H9 (cell line): ENCODE measurements around the gene EEF2K. TPM values are rescaled to one million over a fixed set of nuclear protein-coding genes. Genes with fewer than 3 reads are reported as not detected.

Experiments used
- DNase-seq: peaks from one replicate; pipeline ENCODE4 v3.0.0-alpha.2; 2017
- H2AFZ ChIP-seq: one replicate; pipeline ENCODE4 v1.6.1; 2013; ENCODE audit warnings: mild to moderate bottlenecking, low read length, control low read depth, moderate library complexity
- H2AK5ac ChIP-seq: 2 replicates; pipeline ENCODE4 v1.6.1; 2013; ENCODE audit warnings: low read length, control low read depth, mixed read lengths; ENCODE audit not compliant: insufficient read length
- H2BK120ac ChIP-seq: one replicate; pipeline ENCODE4 v1.6.1; 2013; ENCODE audit warnings: low read depth, mild to moderate bottlenecking, low read length, control low read depth, inconsistent platforms; ENCODE audit not compliant: poor library complexity, severe bottlenecking
- H2BK12ac ChIP-seq: 2 replicates; pipeline ENCODE4 v1.6.1; 2013; ENCODE audit warnings: low read length, control low read depth, mixed read lengths, low read depth; ENCODE audit not compliant: insufficient read length
- H2BK15ac ChIP-seq: 2 replicates; pipeline ENCODE4 v1.6.1; 2013; ENCODE audit warnings: low read depth, low read length, control low read depth
- H2BK20ac ChIP-seq: one replicate; pipeline ENCODE4 v1.6.1; 2013; ENCODE audit warnings: low read depth, mild to moderate bottlenecking, low read length, control low read depth, inconsistent platforms; ENCODE audit not compliant: poor library complexity, severe bottlenecking
- H2BK5ac ChIP-seq: 2 replicates; pipeline ENCODE4 v1.6.1; 2013; ENCODE audit warnings: low read length, control low read depth, mixed read lengths; ENCODE audit not compliant: insufficient read length
- H3K14ac ChIP-seq: 2 replicates; pipeline ENCODE4 v1.6.1; 2013; ENCODE audit warnings: low read length, control low read depth; ENCODE audit not compliant: insufficient read depth
- H3K18ac ChIP-seq: 2 replicates; pipeline ENCODE4 v1.6.1; 2013; ENCODE audit warnings: low read depth, mild to moderate bottlenecking, mixed read lengths, low read length, control low read depth; ENCODE audit not compliant: insufficient read length
- H3K23ac ChIP-seq: 2 replicates; pipeline ENCODE4 v1.6.1; 2013; ENCODE audit warnings: low read length, control low read depth, mixed read lengths, low read depth; ENCODE audit not compliant: insufficient read length
- H3K23me2 ChIP-seq: 2 replicates; pipeline ENCODE4 v1.6.1; 2013; ENCODE audit warnings: low read depth, mild to moderate bottlenecking, mixed read lengths, low read length, control low read depth; ENCODE audit not compliant: insufficient read length, poor library complexity, severe bottlenecking
- H3K27ac ChIP-seq: 2 replicates; pipeline ENCODE4 v1.5.1; 2013; ENCODE audit warnings: low read length, control low read depth, mixed read lengths, low read depth; ENCODE audit not compliant: insufficient read length
- H3K27me3 ChIP-seq: 2 replicates; pipeline ENCODE4 v1.6.1; 2013; ENCODE audit warnings: low read length, control low read depth, inconsistent platforms; ENCODE audit not compliant: insufficient read depth
- H3K4ac ChIP-seq: 2 replicates; pipeline ENCODE4 v1.6.1; 2013; ENCODE audit warnings: low read depth, mild to moderate bottlenecking, control low read depth, inconsistent platforms, low read length, moderate library complexity
- H3K4me1 ChIP-seq: 2 replicates; pipeline ENCODE4 v1.6.1; 2013; ENCODE audit warnings: low read length, control low read depth, inconsistent platforms; ENCODE audit not compliant: insufficient read depth
- H3K4me2 ChIP-seq: 2 replicates; pipeline ENCODE4 v1.6.1; 2013; ENCODE audit warnings: low read length, control low read depth, mixed read lengths; ENCODE audit not compliant: insufficient read length, insufficient read depth
- H3K56ac ChIP-seq: 2 replicates; pipeline ENCODE4 v1.6.1; 2013; ENCODE audit warnings: low read depth, mild to moderate bottlenecking, mixed read lengths, low read length, control low read depth; ENCODE audit not compliant: insufficient read length
- H3K79me1 ChIP-seq: 2 replicates; pipeline ENCODE4 v1.6.1; 2013; ENCODE audit warnings: low read depth, mild to moderate bottlenecking, moderate library complexity, low read length, control low read depth, inconsistent platforms; ENCODE audit not compliant: insufficient read depth, poor library complexity, severe bottlenecking
- H3K79me2 ChIP-seq: 2 replicates; pipeline ENCODE4 v1.6.1; 2013; ENCODE audit warnings: low read length, control low read depth, inconsistent platforms; ENCODE audit not compliant: insufficient read depth
- H3K9ac ChIP-seq: 2 replicates; pipeline ENCODE4 v1.6.1; 2013; ENCODE audit warnings: low read length, control low read depth, mixed read lengths; ENCODE audit not compliant: insufficient read length; ENCODE audit errors: extremely low read depth
- H3K9me3 ChIP-seq: one replicate; pipeline ENCODE4 v1.6.1; 2013; ENCODE audit warnings: low read depth, low read length, inconsistent platforms; ENCODE audit not compliant: control insufficient read depth
- H3T11ph ChIP-seq: one replicate; pipeline ENCODE4 v1.6.1; 2013; ENCODE audit warnings: mild to moderate bottlenecking, low read length, control low read depth, inconsistent platforms
- H4K20me1 ChIP-seq: one replicate; pipeline ENCODE4 v1.6.1; 2013; ENCODE audit not compliant: control insufficient read depth, insufficient read length, insufficient read depth
- H4K5ac ChIP-seq: 2 replicates; pipeline ENCODE4 v1.6.1; 2013; ENCODE audit warnings: low read depth, mild to moderate bottlenecking, mixed read lengths, low read length, control low read depth; ENCODE audit not compliant: insufficient read length
- H4K8ac ChIP-seq: replicated peaks from 2 replicates; pipeline ENCODE4 v1.6.1; 2013; ENCODE audit warnings: low read length, control low read depth, mixed read lengths, low read depth; ENCODE audit not compliant: insufficient read length
- H4K91ac ChIP-seq: 2 replicates; pipeline ENCODE4 v1.6.1; 2013; ENCODE audit warnings: low read depth, mild to moderate bottlenecking, moderate library complexity, mixed read lengths, low read length, control low read depth; ENCODE audit not compliant: insufficient read length
- H3K27ac Mint-ChIP-seq, 3 experiments: 2 replicates in 2 of 3; 3 replicates in 1 of 3; pipeline ENCODE4 v1.8.0; 2020 to 2021; ENCODE audit warnings: mixed read lengths in 3 of 3, mild to moderate bottlenecking in 1 of 3, moderate library complexity in 1 of 3
- H3K27me3 Mint-ChIP-seq: 2 replicates; pipeline ENCODE4 v1.8.0; 2021; ENCODE audit warnings: low read depth, mild to moderate bottlenecking, moderate library complexity, mixed read lengths
- H3K36me3 Mint-ChIP-seq, 3 experiments: 2 replicates in 2 of 3; 3 replicates in 1 of 3; pipeline ENCODE4 v1.8.0; 2020 to 2021; ENCODE audit warnings: low read depth in 3 of 3, mixed read lengths in 3 of 3; ENCODE audit not compliant: insufficient read depth in 1 of 3
- H3K4me1 Mint-ChIP-seq, 2 experiments: 2 replicates each; pipeline ENCODE4 v1.8.0; 2020; ENCODE audit warnings: mixed read lengths in 2 of 2
- H3K4me3 Mint-ChIP-seq, 2 experiments: 2 replicates in 1 of 2; 3 replicates in 1 of 2; pipeline ENCODE4 v1.8.0; 2020 to 2021; ENCODE audit warnings: mild to moderate bottlenecking in 2 of 2, mixed read lengths in 2 of 2, moderate library complexity in 1 of 2
- H3K9me3 Mint-ChIP-seq, 2 experiments: 2 replicates in 1 of 2; 3 replicates in 1 of 2; pipeline ENCODE4 v1.8.0; 2020; ENCODE audit warnings: mild to moderate bottlenecking in 2 of 2, mixed read lengths in 2 of 2, moderate library complexity in 1 of 2
- CTCF ChIP-seq: fragments of 200-600 bp; sonication (generic); conservative IDR thresholded peaks from 3 replicates; pipeline ENCODE4 v1.8.0; 2021; ENCODE audit warnings: antibody characterized with exemption, mild to moderate bottlenecking
- WGBS: extraction: QIAGEN DNeasy Blood & Tissue Kit; methylation state at CpG from one replicate; pipeline ENCODE4 v1.1.7; 2013; ENCODE audit warnings: missing lambda C conversion rate, low lambda C conversion rate, mixed read lengths; ENCODE audit not compliant: insufficient read length; ENCODE audit errors: extremely low coverage; 5-methylcytosine and 5-hydroxymethylcytosine counted together
- total RNA-seq: library from RNA; stranded (reverse); gene quantifications from 2 replicates; pipeline ENCODE4 v1.2.1, GENCODE V29; 2021

EEF2K gene
- total RNA-seq, 1 experiment from 2014 or later = 20.7 TPM

- Histone ChIP-seq H3K4ac (no peak overlapping the region), H4K5ac (no peak overlapping the region), H2BK120ac (no peak overlapping the region), H3K14ac (no peak overlapping the region), H3K9ac (no peak overlapping the region), H3K4me1 (no peaks in the 10 kb centered on the region), H2BK12ac (no peak overlapping the region), H3K23ac (no peak overlapping the region), H2BK20ac (no peak overlapping the region), H3K79me2 (no peaks in the 10 kb centered on the region), H2AFZ (no peak overlapping the region), H4K20me1 (no peaks in the 10 kb centered on the region), H3K4me2 (no peak overlapping the region), H4K91ac (peak overlapping the region; percentile 14), H3K23me2 (no peaks in the 10 kb centered on the region), H4K8ac (no peak overlapping the region), H2BK15ac (no peak overlapping the region), H2AK5ac (no peak overlapping the region), H3K27me3 (no peaks in the 10 kb centered on the region), H3K18ac (no peak overlapping the region), H3K56ac (no peak overlapping the region), H3K79me1 (peaks cover 2% of the 10 kb centered on the region), H2BK5ac (no peak overlapping the region), H3T11ph (no peak overlapping the region), H3K9me3 (no peaks in the 10 kb centered on the region), H3K27ac (no peak overlapping the region)
- H3K4me3 Mint-ChIP-seq = no peak overlapping the region
- WGBS = no CpG with 5 or more reads among the region's 11 CpGs
- H3K27me3 Mint-ChIP-seq = no peaks in the 10 kb centered on the region
- no peak for DNase-seq
- H3K4me1 Mint-ChIP-seq = no peaks in the 10 kb centered on the region; a peak in 1 of 4 replicates
- peaks cover 34 to 86% (median 64%) of the 10 kb centered on the region in 3 experiments for H3K36me3 Mint-ChIP-seq
- no peak for TF ChIP-seq CTCF
- H3K27ac Mint-ChIP-seq = peak overlapping the region; percentile 89 to 95 (median 91); a peak in 6 of 7 replicates
- no peaks in the 10 kb centered on the region for H3K9me3 Mint-ChIP-seq
These were observed 116.0 kb downstream of the EEF2K start for GRCh38 chr16:22322021-22322471.
